ENCODE measurements around the gene PTN.

DNA sequence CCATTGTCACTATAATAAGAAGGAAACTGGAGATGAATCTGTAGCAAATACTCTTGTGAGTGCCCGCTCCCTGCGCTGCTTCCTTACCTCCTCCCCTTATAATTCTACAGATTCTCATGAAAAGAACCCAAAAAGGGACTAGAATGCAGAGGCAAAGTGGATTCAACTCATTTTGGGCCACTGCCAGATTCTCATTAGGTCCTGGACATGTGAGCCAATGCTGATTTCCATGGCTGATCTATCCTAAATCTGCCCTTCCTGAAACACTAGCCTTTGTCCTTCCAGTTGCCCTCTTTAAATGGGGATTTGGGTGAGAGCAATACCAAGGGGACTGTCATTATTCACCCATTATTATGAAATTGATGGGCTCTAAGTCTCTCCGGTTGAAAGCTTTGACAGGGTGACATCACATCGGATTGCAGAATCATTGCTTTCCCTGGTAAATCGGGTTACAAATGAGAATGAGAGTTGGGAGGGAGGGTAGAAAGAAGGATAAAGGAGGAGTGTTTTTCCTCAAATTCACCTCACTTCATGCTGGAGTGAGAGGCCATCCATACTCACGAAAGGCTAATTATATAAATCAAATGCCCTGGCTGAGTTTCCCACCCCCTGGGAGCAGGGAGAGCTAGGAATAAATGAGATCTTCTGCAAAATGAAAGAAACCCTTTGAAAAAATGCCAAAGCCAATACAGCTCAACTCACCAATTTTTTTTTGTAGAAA, 37.5 kb downstream of the PTN start:
- TF ChIP-seq, protein P1, sequence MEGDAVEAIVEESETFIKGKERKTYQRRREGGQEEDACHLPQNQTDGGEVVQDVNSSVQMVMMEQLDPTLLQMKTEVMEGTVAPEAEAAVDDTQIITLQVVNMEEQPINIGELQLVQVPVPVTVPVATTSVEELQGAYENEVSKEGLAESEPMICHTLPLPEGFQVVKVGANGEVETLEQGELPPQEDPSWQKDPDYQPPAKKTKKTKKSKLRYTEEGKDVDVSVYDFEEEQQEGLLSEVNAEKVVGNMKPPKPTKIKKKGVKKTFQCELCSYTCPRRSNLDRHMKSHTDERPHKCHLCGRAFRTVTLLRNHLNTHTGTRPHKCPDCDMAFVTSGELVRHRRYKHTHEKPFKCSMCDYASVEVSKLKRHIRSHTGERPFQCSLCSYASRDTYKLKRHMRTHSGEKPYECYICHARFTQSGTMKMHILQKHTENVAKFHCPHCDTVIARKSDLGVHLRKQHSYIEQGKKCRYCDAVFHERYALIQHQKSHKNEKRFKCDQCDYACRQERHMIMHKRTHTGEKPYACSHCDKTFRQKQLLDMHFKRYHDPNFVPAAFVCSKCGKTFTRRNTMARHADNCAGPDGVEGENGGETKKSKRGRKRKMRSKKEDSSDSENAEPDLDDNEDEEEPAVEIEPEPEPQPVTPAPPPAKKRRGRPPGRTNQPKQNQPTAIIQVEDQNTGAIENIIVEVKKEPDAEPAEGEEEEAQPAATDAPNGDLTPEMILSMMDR (IDR thresholded peaks at IDR 0.05), result no peak
- TF ChIP-seq POLR2A (IDR thresholded peaks at IDR 0.05), result no peak

Measured in adrenal gland (tissue), 5 donors.